GM12872 (cell line): ENCODE data around the gene NECTIN4.
A peak's percentile ranks its signal among the peaks of the same experiment; 100 is the strongest.

Source experiments
- TF ChIP-seq, protein P1 (sequence below): IDR thresholded peaks from 3 replicates; pipeline ENCODE4 v1.5.1; 2011; ENCODE audit warnings: low read depth, mild to moderate bottlenecking, low read length, moderate library complexity; ENCODE audit not compliant: insufficient read depth

NECTIN4 gene

GRCh38 chr1:161130266-161130665 lies 40.9 kb upstream of the NECTIN4 start:
- TF ChIP-seq, protein P1, sequence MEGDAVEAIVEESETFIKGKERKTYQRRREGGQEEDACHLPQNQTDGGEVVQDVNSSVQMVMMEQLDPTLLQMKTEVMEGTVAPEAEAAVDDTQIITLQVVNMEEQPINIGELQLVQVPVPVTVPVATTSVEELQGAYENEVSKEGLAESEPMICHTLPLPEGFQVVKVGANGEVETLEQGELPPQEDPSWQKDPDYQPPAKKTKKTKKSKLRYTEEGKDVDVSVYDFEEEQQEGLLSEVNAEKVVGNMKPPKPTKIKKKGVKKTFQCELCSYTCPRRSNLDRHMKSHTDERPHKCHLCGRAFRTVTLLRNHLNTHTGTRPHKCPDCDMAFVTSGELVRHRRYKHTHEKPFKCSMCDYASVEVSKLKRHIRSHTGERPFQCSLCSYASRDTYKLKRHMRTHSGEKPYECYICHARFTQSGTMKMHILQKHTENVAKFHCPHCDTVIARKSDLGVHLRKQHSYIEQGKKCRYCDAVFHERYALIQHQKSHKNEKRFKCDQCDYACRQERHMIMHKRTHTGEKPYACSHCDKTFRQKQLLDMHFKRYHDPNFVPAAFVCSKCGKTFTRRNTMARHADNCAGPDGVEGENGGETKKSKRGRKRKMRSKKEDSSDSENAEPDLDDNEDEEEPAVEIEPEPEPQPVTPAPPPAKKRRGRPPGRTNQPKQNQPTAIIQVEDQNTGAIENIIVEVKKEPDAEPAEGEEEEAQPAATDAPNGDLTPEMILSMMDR = no peak

GRCh38 chr1:161128591-161129420 lies 39.4 kb upstream of the NECTIN4 start:
- TF ChIP-seq, protein P1 = no peak

DNA sequence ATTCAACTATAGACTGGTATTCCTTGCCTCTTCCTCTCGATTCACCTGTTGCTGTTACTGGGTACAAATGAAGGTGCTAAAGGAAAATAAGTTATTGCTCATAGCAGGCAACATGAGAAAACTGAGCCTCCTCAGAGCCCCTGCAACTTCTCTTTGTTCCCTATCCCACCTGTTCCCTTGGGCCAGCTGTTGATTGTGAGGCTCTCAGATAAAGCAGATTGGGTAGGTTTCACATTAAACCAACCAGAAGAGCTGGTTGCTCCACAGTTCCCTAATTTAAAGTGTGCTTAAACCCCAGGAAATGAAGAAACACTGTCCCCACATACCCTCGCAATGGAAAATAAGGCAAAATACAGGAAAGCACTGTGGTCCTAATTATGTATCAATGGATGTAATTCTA lies 38.3 kb upstream of the NECTIN4 start:
- TF ChIP-seq, protein P1 = no peak

GRCh38 chr1:161122967-161123366 lies 33.6 kb upstream of the NECTIN4 start:
- TF ChIP-seq, protein P1 = no peak

DNA sequence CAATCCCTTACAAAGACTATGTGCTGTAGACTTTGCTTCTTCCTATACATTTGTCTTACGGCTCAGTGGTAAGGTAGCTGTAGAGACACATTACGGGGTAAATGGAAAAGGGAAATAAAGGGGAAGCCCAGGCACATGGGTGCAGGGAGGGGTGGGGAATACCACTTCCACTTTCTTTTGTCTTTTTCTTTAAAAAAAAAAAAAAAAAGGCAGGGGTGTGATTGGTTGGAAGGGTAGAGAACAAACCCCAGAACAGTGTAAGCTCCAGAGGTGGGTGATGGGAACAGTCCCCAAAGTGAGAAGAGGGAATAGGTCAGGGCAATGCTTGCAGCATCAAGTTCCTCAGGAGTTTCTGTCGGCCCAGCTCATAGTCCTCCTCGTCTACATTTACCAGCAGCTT lies 32.5 kb upstream of the NECTIN4 start:
- TF ChIP-seq, protein P1 = no peak

- TF ChIP-seq, protein P1 = no peak
Measured at GRCh38 chr1:161121042-161121650, 31.8 kb upstream of the NECTIN4 start.

DNA sequence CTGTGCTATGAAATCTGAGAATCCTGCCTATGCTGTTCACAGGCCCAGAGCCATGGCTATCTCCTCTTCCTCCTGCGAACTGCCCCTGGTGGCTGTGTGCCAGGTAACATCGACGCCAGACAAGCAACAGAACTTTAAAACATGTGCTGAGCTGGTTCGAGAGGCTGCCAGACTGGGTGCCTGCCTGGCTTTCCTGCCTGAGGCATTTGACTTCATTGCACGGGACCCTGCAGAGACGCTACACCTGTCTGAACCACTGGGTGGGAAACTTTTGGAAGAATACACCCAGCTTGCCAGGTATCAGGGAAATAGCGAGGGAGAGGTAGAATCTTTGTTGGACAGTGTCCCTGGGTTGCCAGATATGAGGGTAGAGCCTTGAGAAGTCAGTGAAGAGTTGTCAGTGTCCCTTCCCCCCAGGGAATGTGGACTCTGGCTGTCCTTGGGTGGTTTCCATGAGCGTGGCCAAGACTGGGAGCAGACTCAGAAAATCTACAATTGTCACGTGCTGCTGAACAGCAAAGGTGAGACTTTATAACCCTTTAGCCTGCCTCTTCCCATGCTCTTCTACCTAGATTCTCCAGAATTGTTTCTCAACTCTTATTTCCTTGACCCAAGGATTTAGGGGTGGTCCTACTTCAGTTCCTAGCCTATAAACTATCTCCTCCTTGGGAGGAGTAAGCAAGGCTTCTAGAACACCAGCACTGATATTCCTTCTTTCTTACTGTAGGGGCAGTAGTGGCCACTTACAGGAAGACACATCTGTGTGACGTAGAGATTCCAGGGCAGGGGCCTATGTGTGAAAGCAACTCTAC lies 29.9 kb upstream of the NECTIN4 start:
- TF ChIP-seq, protein P1 = peak; percentile 53
